Measurements from ENCODE around the gene NOS2.
"Not testable (repeated sequence)": the region's sequence is repeated elsewhere in the genome, so short reads cannot be mapped to it uniquely, and the experiment has no call there.

NOS2 gene

DNA sequence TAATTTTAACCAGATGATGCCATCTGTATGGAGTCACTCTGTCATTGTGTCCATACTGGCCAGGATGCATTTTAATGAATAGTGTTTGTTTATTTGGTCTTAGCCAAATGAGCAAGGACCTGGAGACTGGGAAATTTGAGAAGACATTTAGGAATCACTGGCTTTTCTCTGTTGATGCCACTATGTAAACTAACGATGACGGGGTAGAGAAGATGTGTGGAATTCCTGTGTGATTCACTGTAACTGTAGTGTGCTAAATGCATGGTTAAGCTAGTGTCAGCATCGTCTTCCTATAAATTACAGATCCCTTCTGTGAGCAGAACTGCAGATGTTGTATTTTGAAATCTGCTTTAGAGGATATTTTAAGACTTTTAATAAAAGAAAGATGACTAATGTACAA lies 66.6 kb downstream of the NOS2 start:
- no peak for DNase-seq

DNA sequence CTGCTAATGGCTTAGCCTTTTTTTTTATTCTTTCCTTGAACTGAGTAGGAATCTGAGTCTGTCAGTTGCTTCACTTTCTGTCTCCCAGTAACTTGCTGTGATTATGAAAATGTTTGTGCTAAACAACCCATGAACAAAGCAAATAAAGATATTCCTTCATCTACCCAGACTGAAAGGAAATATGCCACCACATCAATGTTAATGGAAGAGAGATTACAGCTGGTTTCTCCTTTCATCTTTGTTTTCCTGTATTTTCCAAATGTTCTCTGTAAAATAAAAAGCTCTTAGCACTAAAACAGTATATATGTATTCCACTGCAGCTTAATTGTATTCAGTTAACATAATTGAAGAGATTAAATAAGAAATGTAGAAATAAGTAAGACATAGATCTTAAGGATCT lies 67.6 kb downstream of the NOS2 start:
- DNase-seq: not testable (repeated sequence)

DNA sequence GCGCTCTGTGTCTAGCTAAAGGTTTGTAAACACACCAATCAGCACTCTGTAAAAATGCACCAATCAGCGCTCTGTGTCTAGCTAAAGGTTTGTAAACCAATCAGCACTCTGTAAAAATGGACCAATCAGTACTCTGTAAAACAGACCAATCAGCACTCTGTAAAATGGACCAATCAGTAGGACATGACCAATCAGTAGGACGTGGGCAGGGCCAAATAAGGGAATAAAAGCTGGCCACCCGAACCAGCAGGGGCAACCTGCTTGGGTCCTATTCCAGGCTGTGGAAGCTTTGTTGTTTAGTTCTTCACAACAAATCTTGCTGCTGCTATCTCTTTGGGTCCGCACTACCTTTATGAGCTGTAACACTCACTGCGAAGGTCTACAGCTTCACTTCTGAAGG lies 74.3 kb downstream of the NOS2 start:
- DNase-seq: not testable (repeated sequence)

DNA sequence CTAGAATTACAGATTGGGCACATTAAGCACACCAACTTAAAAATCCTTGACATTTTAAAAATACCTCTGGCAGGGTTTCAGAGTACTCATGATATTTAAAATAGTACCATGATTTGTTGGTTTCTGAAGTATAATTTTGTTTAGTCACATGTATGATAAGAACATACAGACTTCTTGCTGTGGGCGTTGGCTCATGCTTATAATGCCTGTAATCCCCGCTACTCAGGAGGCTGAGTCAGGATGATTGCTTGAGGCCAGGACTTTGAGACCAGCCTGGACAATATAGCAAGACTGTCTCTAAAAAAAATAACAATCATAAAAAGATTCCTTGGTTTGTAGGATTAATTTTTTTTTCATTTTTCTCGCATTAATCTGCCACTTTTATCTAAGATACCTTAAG lies 78.5 kb downstream of the NOS2 start:
- DNase-seq: no peak
